Stomach (tissue), 9 donors: Measurements from ENCODE around the gene BCL2A1. TPM values are rescaled to one million over a fixed set of nuclear protein-coding genes. Genes with fewer than 3 reads are reported as not detected.
"Not testable (repeated sequence)": the region's sequence is repeated elsewhere in the genome, so short reads cannot be mapped to it uniquely, and the experiment has no call there.

Experiments used
- DNase-seq, 2 donors: peaks; one replicate each; pipeline versions ENCODE4 v3.0.0 to v3.0.0-alpha.2; 2013 to 2019
- H3K27ac ChIP-seq, 5 donors: fragments of 200-600 bp in 4 of 5; sonication (generic) in 4 of 5; one replicate each; pipeline ENCODE4 v1.5.1; 2013 to 2019; ENCODE audit warnings: mild to moderate bottlenecking in 1 of 5, moderate library complexity in 1 of 5
- H3K27me3 ChIP-seq, 3 donors: fragments of 200-600 bp; sonication (generic); one replicate each; pipeline ENCODE4 v1.5.1; 2017 to 2019; ENCODE audit warnings: mixed run types in 1 of 3
- H3K36me3 ChIP-seq, 4 donors: fragments of 200-600 bp; sonication (generic); 1 replicate in 3 of 4; 2 replicates in 1 of 4; pipeline ENCODE4 v1.5.1; 2016 to 2019
- H3K4me1 ChIP-seq, 4 donors: fragments of 200-600 bp; sonication (generic); one replicate each; pipeline ENCODE4 v1.5.1; 2016 to 2019
- H3K4me3 ChIP-seq, 4 donors: fragments of 200-600 bp; sonication (generic) in 3 of 4; one replicate each; pipeline ENCODE4 v1.5.1; 2016 to 2019; ENCODE audit warnings: mild to moderate bottlenecking in 1 of 4
- H3K9me3 ChIP-seq, 4 donors: fragments of 200-600 bp; sonication (generic); one replicate each; pipeline ENCODE4 v1.5.1; 2016 to 2019
- EP300 ChIP-seq: sonication (generic); formaldehyde crosslinking; IDR thresholded peaks from one replicate; pipeline ENCODE4 v1.6.1; 2017; ENCODE audit warnings: antibody characterized with exemption
- POLR2A ChIP-seq, 4 donors: fragments of 450-650 bp; IDR thresholded peaks; one replicate each; pipeline ENCODE4 v1.6.1; 2016; ENCODE audit warnings: antibody characterized with exemption in 4 of 4, control low read depth in 2 of 4, mild to moderate bottlenecking in 1 of 4, moderate library complexity in 1 of 4
- POLR2AphosphoS5 ChIP-seq, 3 donors: sonication (generic); formaldehyde crosslinking; IDR thresholded peaks; one replicate each; pipeline ENCODE4 v1.6.1; 2016; ENCODE audit warnings: antibody characterized with exemption in 3 of 3
- WGBS, 5 donors: extraction: QIAGEN DNeasy Blood & Tissue Kit in 3 of 5; methylation state at CpG; one replicate each; pipeline versions ENCODE4 v1.1.5 to v1.1.7; 2013 to 2018; 5-methylcytosine and 5-hydroxymethylcytosine counted together
- intact Hi-C: fragments of 100-400 bp; cut with DNase I; formaldehyde crosslinking; loops from one replicate; pipeline ENCODE4 v1.15.1; 2023; ENCODE audit warnings: low total_unique reads
- polyA plus RNA-seq, 3 donors: library from polyadenylated mRNA; stranded (reverse); fragments of 200-250 nt; gene quantifications; one replicate each; pipeline ENCODE4 v1.2.3, GENCODE V29; 2013
- total RNA-seq, 5 donors: library from RNA; depleted of rRNA; stranded (reverse); fragments of >200 nt; gene quantifications; one replicate each; pipeline versions ENCODE4 v1.1.0 to v1.2.3, GENCODE V29; 2014 to 2016
- TF ChIP-seq, protein P1 (sequence below), 7 experiments: fragments of 450-650 bp in 4 of 7; fragments of 200-600 bp in 3 of 7; sonication (generic) in 3 of 7; IDR thresholded peaks; one replicate each; pipeline ENCODE4 v1.5.1; 2016 to 2019; ENCODE audit warnings: antibody characterized with exemption in 7 of 7, control low read depth in 2 of 7, mild to moderate bottlenecking in 1 of 7
- donor health status: healthy with polysubstance abuse.
- donor health status: Bipolar disorder and iron deficiency.
- donor health status: healthy.

Gene BCL2A1
- total and polyA plus RNA-seq, 8 donors = 0.87 to 29.4 (median 4.1) TPM; not detected in 2

DNA sequence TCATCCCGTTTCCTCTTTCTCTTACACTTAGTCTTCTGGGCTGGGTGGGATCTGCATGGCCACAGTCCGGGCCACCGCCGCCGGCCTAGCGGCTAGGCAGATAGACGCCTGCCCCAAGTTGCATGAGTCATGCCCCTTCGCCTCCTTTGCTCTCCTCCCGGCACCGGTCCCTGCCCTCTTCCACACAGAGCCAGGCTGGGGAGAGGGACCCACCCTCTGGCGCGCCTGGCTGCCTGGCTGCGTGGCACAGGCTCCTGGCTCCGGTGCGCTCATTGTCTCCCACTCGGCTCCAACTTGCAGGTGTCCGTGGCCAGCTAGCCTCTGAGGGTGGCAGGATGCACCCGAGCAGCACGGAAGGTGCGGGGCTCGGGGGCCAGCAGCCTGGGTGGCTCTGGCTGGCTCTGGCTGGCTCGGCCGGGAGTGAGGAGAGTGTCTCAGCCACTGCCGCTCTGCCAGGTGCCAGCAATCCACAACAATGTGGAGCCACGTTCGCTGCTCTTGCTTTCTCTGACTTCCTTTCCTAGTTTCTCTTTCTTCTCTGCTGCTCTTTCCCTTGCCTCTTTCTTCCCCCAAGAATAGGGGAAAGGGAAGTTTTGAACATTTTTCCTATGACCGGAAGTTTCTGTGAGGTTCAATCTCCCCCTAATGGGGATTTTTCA lies 51.8 kb downstream of the BCL2A1 start:
- TF ChIP-seq EP300 = no peak
- TF ChIP-seq POLR2AphosphoS5 (IDR thresholded peaks at IDR 0.05) = no peak
- TF ChIP-seq POLR2A (IDR thresholded peaks at IDR 0.05) = no peak
- TF ChIP-seq, protein P1, sequence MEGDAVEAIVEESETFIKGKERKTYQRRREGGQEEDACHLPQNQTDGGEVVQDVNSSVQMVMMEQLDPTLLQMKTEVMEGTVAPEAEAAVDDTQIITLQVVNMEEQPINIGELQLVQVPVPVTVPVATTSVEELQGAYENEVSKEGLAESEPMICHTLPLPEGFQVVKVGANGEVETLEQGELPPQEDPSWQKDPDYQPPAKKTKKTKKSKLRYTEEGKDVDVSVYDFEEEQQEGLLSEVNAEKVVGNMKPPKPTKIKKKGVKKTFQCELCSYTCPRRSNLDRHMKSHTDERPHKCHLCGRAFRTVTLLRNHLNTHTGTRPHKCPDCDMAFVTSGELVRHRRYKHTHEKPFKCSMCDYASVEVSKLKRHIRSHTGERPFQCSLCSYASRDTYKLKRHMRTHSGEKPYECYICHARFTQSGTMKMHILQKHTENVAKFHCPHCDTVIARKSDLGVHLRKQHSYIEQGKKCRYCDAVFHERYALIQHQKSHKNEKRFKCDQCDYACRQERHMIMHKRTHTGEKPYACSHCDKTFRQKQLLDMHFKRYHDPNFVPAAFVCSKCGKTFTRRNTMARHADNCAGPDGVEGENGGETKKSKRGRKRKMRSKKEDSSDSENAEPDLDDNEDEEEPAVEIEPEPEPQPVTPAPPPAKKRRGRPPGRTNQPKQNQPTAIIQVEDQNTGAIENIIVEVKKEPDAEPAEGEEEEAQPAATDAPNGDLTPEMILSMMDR (IDR thresholded peaks at IDR 0.05) = no peak
- H3K4me1 ChIP-seq = peaks cover 7 to 18% (median 11%) of the 10 kb centered on the region in 4 donors
- H3K9me3 ChIP-seq = peaks cover 43 to 78% (median 65%) of the 10 kb centered on the region in 4 donors
- no peak overlapping the region for H3K4me3 ChIP-seq
- H3K27me3 ChIP-seq = no peaks in the 10 kb centered on the region
- intact Hi-C loops = no loop called here
- H3K27ac ChIP-seq = no peak overlapping the region
- no peak for DNase-seq
- peaks cover 6 to 34% (median 26%) of the 10 kb centered on the region in 4 donors for H3K36me3 ChIP-seq
- 93 to 98% (median 95%) methylated on average over 25 to 27 of the region's 27 CpGs for WGBS, 5 donors

DNA sequence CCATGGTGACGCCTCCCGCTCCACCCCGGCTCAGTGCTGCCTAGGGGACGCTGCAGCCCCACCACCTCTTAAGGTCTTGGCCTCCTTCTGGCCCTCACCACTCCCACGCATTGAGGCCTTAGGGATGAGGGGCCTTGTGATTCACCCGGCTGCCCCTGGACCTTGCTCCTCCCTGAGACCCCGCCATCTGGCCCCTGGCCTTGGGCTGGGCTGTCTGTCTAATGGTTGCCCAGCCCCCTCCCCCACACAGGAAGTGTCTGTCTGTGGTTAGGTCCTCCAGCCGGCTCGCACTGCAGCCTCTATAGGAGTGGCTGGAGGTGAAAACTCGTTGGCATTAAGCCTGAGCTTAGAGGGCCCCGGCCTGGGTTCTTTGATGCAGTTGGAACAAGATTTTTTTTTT lies 52.7 kb downstream of the BCL2A1 start:
- no peak overlapping the region for H3K27ac ChIP-seq
- peaks cover 6 to 39% (median 26%) of the 10 kb centered on the region in 4 donors for H3K36me3 ChIP-seq
- no peak overlapping the region for H3K4me3 ChIP-seq
- H3K9me3 ChIP-seq = peaks cover 44 to 86% (median 65%) of the 10 kb centered on the region in 4 donors
- no peak for DNase-seq
- H3K27me3 ChIP-seq = no peaks in the 10 kb centered on the region
- TF ChIP-seq POLR2A (IDR thresholded peaks at IDR 0.05) (no peak), EP300 (no peak)
- TF ChIP-seq, protein P1 (IDR thresholded peaks at IDR 0.05) = no peak
- intact Hi-C loops = no loop called here
- peaks cover 7 to 15% (median 8%) of the 10 kb centered on the region in 4 donors for H3K4me1 ChIP-seq
- 89 to 99% (median 97%) methylated on average over 11 of the region's 11 CpGs for WGBS, 5 donors

DNA sequence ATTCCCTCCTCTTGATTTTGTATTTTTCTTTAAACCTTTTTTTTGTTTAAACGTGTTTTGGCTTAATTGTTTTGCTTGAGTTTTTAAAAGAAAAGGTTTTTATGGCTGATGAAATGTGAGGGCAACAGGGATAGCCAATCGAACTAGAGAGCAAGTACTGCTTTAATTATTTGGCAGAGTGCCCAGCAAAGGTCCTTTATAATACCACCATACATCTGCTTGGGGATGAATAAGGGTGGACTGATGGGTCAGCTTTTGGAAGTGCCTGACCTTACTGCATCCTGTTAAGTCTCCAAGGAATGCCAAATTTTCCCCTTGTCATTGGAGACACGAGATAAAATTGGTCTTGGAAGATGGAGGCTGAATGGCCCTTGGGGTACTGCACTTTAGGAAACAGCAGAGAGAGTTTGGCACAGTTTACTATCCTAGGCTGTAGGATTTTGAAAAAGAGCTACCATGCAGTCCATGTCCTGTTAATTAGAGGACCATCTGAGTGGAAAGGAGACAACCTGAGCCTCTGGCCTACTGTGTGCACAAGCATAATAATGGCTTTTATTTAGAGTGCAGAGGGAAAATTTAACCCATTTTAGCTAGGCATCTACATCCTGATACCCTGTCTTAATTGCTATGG lies 54.4 kb downstream of the BCL2A1 start:
- Histone ChIP-seq H3K27me3 (no peaks in the 10 kb centered on the region), H3K4me1 (peaks cover 0 to 2% (median 0%) of the 10 kb centered on the region in 4 donors), H3K4me3 (no peak overlapping the region), H3K9me3 (peaks cover 43 to 86% (median 68%) of the 10 kb centered on the region in 4 donors), H3K27ac (no peak overlapping the region), H3K36me3 (peaks cover 6 to 48% (median 25%) of the 10 kb centered on the region in 4 donors)
- WGBS, 5 donors = 65 to 88% (median 79%) methylated on average over 3 of the region's 3 CpGs
- intact Hi-C loops = no loop called here
- TF ChIP-seq, protein P1 (IDR thresholded peaks at IDR 0.05) = no peak
- no peak for TF ChIP-seq POLR2AphosphoS5 (IDR thresholded peaks at IDR 0.05)
- TF ChIP-seq POLR2A (IDR thresholded peaks at IDR 0.05) = no peak
- no peak for TF ChIP-seq EP300
- no peak for DNase-seq

DNA sequence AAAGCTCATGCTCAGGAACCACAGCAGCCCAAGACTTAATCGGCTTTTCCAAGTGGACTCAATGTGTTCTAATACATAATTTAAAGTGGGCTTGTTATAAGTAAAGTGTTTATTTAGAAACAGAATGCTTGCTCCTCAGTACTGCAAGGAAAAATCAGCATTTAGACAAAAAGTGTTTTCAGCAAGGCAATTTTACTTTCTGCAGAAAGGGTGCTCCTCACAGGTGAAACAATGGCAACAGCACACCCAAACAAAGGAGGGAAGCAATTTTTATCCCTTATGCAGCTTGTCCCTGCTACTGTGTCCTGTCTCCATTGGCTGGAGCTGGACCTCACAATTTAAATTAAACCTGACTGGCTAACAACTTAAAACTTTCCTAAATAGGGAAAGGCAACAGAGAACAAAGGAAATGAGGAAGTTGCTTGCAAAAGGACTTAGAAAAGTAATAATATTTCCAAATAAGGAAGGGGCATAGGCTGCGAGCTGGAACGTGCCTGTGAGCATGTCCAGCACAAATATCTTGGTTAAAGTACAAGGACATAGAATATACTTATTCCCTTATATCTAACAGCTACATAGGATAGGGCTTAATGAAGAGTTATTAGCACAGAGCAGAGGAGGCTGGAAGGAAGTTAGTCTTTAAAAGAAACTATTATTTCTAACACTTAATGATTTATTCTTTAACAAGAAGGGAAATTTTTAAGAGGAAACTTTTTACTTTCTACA lies 55.1 kb downstream of the BCL2A1 start:
- DNase-seq, H3K4me3 ChIP-seq, intact Hi-C loops, H3K4me1 ChIP-seq, H3K27me3 ChIP-seq, H3K27ac ChIP-seq: not testable (repeated sequence)
- peaks cover 6 to 41% (median 18%) of the 10 kb centered on the region in 4 donors for H3K36me3 ChIP-seq
- WGBS, 5 donors = 91 to 98% (median 95%) methylated on average over 3 of the region's 3 CpGs
- H3K9me3 ChIP-seq = peaks cover 38 to 79% (median 63%) of the 10 kb centered on the region in 4 donors
